ENCODE results near the gene HAND1. TPM values are rescaled to one million over a fixed set of nuclear protein-coding genes. Genes with fewer than 3 reads are reported as not detected.
A peak's percentile ranks its signal among the peaks of the same experiment; 100 is the strongest.

Gene HAND1
- 0.08 TPM for polyA plus RNA-seq (2013, experiment 1 of 2)
- 0.08 TPM for polyA plus RNA-seq (2013, experiment 2 of 2)

DNA sequence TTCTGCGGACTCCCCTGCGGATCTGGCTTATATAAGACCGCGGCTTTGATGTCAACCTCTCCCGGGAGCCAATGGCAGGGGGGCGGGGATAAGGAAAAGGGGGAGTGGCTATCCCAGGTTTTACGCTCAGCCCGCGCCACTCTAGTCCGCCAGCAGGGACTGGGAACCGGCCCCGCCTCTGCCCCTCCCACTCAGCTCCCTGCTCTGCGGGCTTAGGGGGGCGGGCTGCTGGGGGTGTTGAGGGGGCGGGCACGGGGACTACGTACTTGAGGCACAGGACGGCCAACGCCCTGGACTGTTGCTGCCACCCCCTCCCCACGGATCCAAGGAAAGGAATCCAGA lies at the start of gene HAND1:
TSS of gene HAND1 (minus strand) at position 4 of the 342 bp plus-strand sequence. CDS start 219 bp downstream, outside the sequence.
- no peak within 1 kb of the TSS for H3K27ac ChIP-seq (ENCODE audit: low read length, poor library complexity, severe bottlenecking)
- peak within 1 kb of the TSS in 1 of 2 experiments; percentile 63 for H3K4me3 ChIP-seq (ENCODE audit: insufficient read depth in 1 of 2, low read depth in 1 of 2, low read length in 2 of 2)
- 0% methylated on average over 5 of the region's 20 CpGs for WGBS
- no peaks in the 10 kb centered on the region for H3K79me1 ChIP-seq (replicated peaks; ENCODE audit: low read length, poor library complexity, severe bottlenecking)
- DNase-seq: peak; percentile 48
- peak within 1 kb of the TSS in 1 of 2 experiments; percentile 4 for H3K14ac ChIP-seq (ENCODE audit: low read length in 2 of 2)
- H2BK5ac ChIP-seq (ENCODE audit: low read depth, low read length, poor library complexity, severe bottlenecking): no peak within 1 kb of the TSS
- H2BK120ac ChIP-seq (ENCODE audit: low read depth, low read length): no peak within 1 kb of the TSS
- H4K91ac ChIP-seq (ENCODE audit: low read length): no peak within 1 kb of the TSS
- H3K18ac ChIP-seq (ENCODE audit: low read depth in 1 of 2, low read length in 2 of 2): no peak within 1 kb of the TSS
- H3K36me3 ChIP-seq (ENCODE audit: control insufficient read depth in 1 of 2, insufficient read depth in 2 of 2, low read depth in 1 of 2, low read length in 2 of 2): no peaks in the 10 kb centered on the region
- H3K27me3 ChIP-seq (ENCODE audit: control insufficient read depth in 1 of 2, insufficient read depth in 1 of 2, low read length in 2 of 2): peaks cover 100% of the 10 kb centered on the region in 2 experiments
- peaks cover 35% of the 10 kb centered on the region for H3K4me1 ChIP-seq (ENCODE audit: control insufficient read depth, insufficient read depth, low read depth, low read length)
- H4K8ac ChIP-seq (ENCODE audit: low read length): no peak within 1 kb of the TSS
- H3K4ac ChIP-seq (ENCODE audit: low read depth in 1 of 2, low read length in 2 of 2): no peak within 1 kb of the TSS
- H3K9ac ChIP-seq (ENCODE audit: low read length): no peak within 1 kb of the TSS
- peak within 1 kb of the TSS in 1 of 2 experiments; percentile 15 for H2BK12ac ChIP-seq (ENCODE audit: low read length in 2 of 2)
- H3K9me3 ChIP-seq (ENCODE audit: control insufficient read depth, low read length): peaks cover 3% of the 10 kb centered on the region
- peak within 1 kb of the TSS; percentile 57 for H3K4me2 ChIP-seq (ENCODE audit: low read length, poor library complexity, severe bottlenecking)
- no peak within 1 kb of the TSS for H2AK5ac ChIP-seq (ENCODE audit: low read length, severe bottlenecking)
- H2BK15ac ChIP-seq (ENCODE audit: low read depth, poor library complexity, severe bottlenecking): peak within 1 kb of the TSS; percentile 9
- H3K23ac ChIP-seq (ENCODE audit: low read length in 2 of 2): peak within 1 kb of the TSS in 1 of 2 experiments; percentile 97
- H2AFZ ChIP-seq (ENCODE audit: low read depth, low read length): no peak within 1 kb of the TSS

DNA sequence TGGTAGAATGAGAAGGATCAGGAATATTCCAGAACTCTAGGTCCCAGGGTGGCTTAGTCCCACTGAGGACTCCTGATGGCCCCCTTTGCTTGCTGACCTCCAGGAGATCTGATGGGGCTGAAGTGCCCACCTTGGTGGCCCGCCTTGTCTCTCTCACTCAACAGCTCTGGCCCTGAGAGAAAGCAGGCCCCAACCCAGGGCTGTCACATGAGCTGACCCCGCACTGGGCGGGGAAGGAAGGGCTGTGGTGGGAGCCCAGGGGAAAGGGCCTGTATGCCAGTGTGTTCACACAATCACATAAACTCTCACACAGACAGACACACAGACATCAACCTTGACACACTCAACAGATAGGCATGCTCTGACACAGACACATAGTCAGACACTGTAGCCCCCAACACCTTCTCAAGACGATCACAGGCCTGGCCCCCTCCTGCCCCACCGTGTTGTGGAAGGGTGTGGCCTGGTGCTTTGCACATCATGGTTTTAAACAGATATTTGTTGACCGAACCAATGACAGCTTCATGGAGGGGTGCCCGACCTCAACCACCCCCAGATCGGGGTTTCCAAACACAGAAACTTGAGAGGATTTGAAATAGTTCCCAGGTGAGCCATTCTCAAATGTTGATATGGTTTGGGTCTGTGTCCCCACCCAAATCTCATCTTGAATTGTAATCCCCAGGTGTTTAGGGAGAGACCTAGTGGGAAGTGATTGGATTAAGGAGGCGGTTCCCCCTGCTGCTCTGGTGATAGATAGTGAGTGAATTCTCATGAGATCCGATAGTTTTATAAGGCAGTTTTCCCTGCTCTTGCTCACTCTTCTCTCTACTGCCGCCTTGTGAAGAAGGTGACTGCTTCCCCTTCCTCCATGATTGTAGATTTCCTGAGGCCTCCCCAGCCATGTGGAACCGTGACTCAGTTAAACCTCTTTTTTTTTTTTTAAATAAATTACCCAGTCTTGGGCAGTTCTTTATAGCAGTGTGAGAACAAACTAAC lies 48.5 kb upstream of the HAND1 start:
- H3K27ac ChIP-seq (ENCODE audit: low read length, poor library complexity, severe bottlenecking): no peak overlapping the region
- no peak overlapping the region for H3K4me3 ChIP-seq (ENCODE audit: insufficient read depth in 1 of 2, low read depth in 1 of 2, low read length in 2 of 2)
- no peak overlapping the region for H3K4ac ChIP-seq (ENCODE audit: low read depth in 1 of 2, low read length in 2 of 2)
- no peaks in the 10 kb centered on the region for H3K9me3 ChIP-seq (ENCODE audit: control insufficient read depth, low read length)
- no peak overlapping the region for H3K9ac ChIP-seq (ENCODE audit: low read length)
- no peak overlapping the region for H2BK120ac ChIP-seq (ENCODE audit: low read depth, low read length)
- DNase-seq: no peak
- no peak overlapping the region for H2BK5ac ChIP-seq (ENCODE audit: low read depth, low read length, poor library complexity, severe bottlenecking)
- no peak overlapping the region for H3K4me2 ChIP-seq (ENCODE audit: low read length, poor library complexity, severe bottlenecking)
- no peaks in the 10 kb centered on the region for H3K79me1 ChIP-seq (replicated peaks; ENCODE audit: low read length, poor library complexity, severe bottlenecking)
- no peak overlapping the region for H2AK5ac ChIP-seq (ENCODE audit: low read length, severe bottlenecking)
- no peak overlapping the region for H3K14ac ChIP-seq (ENCODE audit: low read length in 2 of 2)
- H4K91ac ChIP-seq (ENCODE audit: low read length): no peak overlapping the region
- peaks cover 43 to 59% of the 10 kb centered on the region in 2 experiments for H3K27me3 ChIP-seq (ENCODE audit: control insufficient read depth in 1 of 2, insufficient read depth in 1 of 2, low read length in 2 of 2)
- H3K23ac ChIP-seq (ENCODE audit: low read length in 2 of 2): no peak overlapping the region
- WGBS: 73% methylated on average over 10 of the region's 12 CpGs
- H4K8ac ChIP-seq (ENCODE audit: low read length): peak overlapping the region; percentile 45
- H3K18ac ChIP-seq (ENCODE audit: low read depth in 1 of 2, low read length in 2 of 2): peak overlapping the region in 1 of 2 experiments; percentile 34
- H3K4me1 ChIP-seq (ENCODE audit: control insufficient read depth, insufficient read depth, low read depth, low read length): no peaks in the 10 kb centered on the region
- H2BK15ac ChIP-seq (ENCODE audit: low read depth, poor library complexity, severe bottlenecking): no peak overlapping the region
- no peak overlapping the region for H2AFZ ChIP-seq (ENCODE audit: low read depth, low read length)
- H3K36me3 ChIP-seq (ENCODE audit: control insufficient read depth in 1 of 2, insufficient read depth in 2 of 2, low read depth in 1 of 2, low read length in 2 of 2): no peaks in the 10 kb centered on the region
- no peak overlapping the region for H2BK12ac ChIP-seq (ENCODE audit: low read length in 2 of 2)

- no peak overlapping the region for H4K91ac ChIP-seq (ENCODE audit: low read length)
- no peak overlapping the region for H3K4me2 ChIP-seq (ENCODE audit: low read length, poor library complexity, severe bottlenecking)
- no peaks in the 10 kb centered on the region for H3K79me1 ChIP-seq (replicated peaks; ENCODE audit: low read length, poor library complexity, severe bottlenecking)
- H2BK120ac ChIP-seq (ENCODE audit: low read depth, low read length): no peak overlapping the region
- H2BK12ac ChIP-seq (ENCODE audit: low read length in 2 of 2): no peak overlapping the region
- no peak overlapping the region for H3K9ac ChIP-seq (ENCODE audit: low read length)
- H3K27me3 ChIP-seq (ENCODE audit: control insufficient read depth in 1 of 2, insufficient read depth in 1 of 2, low read length in 2 of 2): peaks cover 50 to 69% of the 10 kb centered on the region in 2 experiments
- H3K18ac ChIP-seq (ENCODE audit: low read depth in 1 of 2, low read length in 2 of 2): no peak overlapping the region
- no peaks in the 10 kb centered on the region for H3K9me3 ChIP-seq (ENCODE audit: control insufficient read depth, low read length)
- H3K23ac ChIP-seq (ENCODE audit: low read length in 2 of 2): no peak overlapping the region
- no peak overlapping the region for H2AFZ ChIP-seq (ENCODE audit: low read depth, low read length)
- H3K27ac ChIP-seq (ENCODE audit: low read length, poor library complexity, severe bottlenecking): no peak overlapping the region
- H3K14ac ChIP-seq (ENCODE audit: low read length in 2 of 2): no peak overlapping the region
- H2BK5ac ChIP-seq (ENCODE audit: low read depth, low read length, poor library complexity, severe bottlenecking): no peak overlapping the region
- no peaks in the 10 kb centered on the region for H3K36me3 ChIP-seq (ENCODE audit: control insufficient read depth in 1 of 2, insufficient read depth in 2 of 2, low read depth in 1 of 2, low read length in 2 of 2)
- H3K4me1 ChIP-seq (ENCODE audit: control insufficient read depth, insufficient read depth, low read depth, low read length): peaks cover 2% of the 10 kb centered on the region
- H3K4me3 ChIP-seq (ENCODE audit: insufficient read depth in 1 of 2, low read depth in 1 of 2, low read length in 2 of 2): no peak overlapping the region
- no peak for DNase-seq
- 36% methylated on average over 1 of the region's 2 CpGs for WGBS
- H3K4ac ChIP-seq (ENCODE audit: low read depth in 1 of 2, low read length in 2 of 2): no peak overlapping the region
- H2BK15ac ChIP-seq (ENCODE audit: low read depth, poor library complexity, severe bottlenecking): no peak overlapping the region
- H4K8ac ChIP-seq (ENCODE audit: low read length): no peak overlapping the region
- no peak overlapping the region for H2AK5ac ChIP-seq (ENCODE audit: low read length, severe bottlenecking)
Measured at GRCh38 chr5:154524859-154525258, 46.8 kb upstream of the HAND1 start.

GRCh38 chr5:154524181-154524580 lies 46.2 kb upstream of the HAND1 start:
- 48% methylated on average over 4 of the region's 4 CpGs for WGBS
- no peaks in the 10 kb centered on the region for H3K9me3 ChIP-seq (ENCODE audit: control insufficient read depth, low read length)
- H3K27me3 ChIP-seq (ENCODE audit: control insufficient read depth in 1 of 2, insufficient read depth in 1 of 2, low read length in 2 of 2): peaks cover 53 to 74% of the 10 kb centered on the region in 2 experiments

More at GRCh38 chr5:154524181-154524580, 46.2 kb upstream of the HAND1 start:
- Histone ChIP-seq H3K36me3 (ENCODE audit: control insufficient read depth in 1 of 2, insufficient read depth in 2 of 2, low read depth in 1 of 2, low read length in 2 of 2) (peaks cover 0 to 1% of the 10 kb centered on the region in 2 experiments), H3K4me2 (ENCODE audit: low read length, poor library complexity, severe bottlenecking) (no peak overlapping the region), H3K23ac (ENCODE audit: low read length in 2 of 2) (no peak overlapping the region), H3K14ac (ENCODE audit: low read length in 2 of 2) (no peak overlapping the region), H3K18ac (ENCODE audit: low read depth in 1 of 2, low read length in 2 of 2) (peak overlapping the region in 1 of 2 experiments; percentile 61), H2BK5ac (ENCODE audit: low read depth, low read length, poor library complexity, severe bottlenecking) (no peak overlapping the region), H3K27ac (ENCODE audit: low read length, poor library complexity, severe bottlenecking) (no peak overlapping the region), H2BK12ac (ENCODE audit: low read length in 2 of 2) (peak overlapping the region in 1 of 2 experiments; percentile 57), H4K91ac (ENCODE audit: low read length) (no peak overlapping the region), H3K9ac (ENCODE audit: low read length) (no peak overlapping the region), H2BK120ac (ENCODE audit: low read depth, low read length) (no peak overlapping the region), H2BK15ac (ENCODE audit: low read depth, poor library complexity, severe bottlenecking) (no peak overlapping the region), H3K4me1 (ENCODE audit: control insufficient read depth, insufficient read depth, low read depth, low read length) (peaks cover 4% of the 10 kb centered on the region), H2AK5ac (ENCODE audit: low read length, severe bottlenecking) (no peak overlapping the region), H3K4me3 (ENCODE audit: insufficient read depth in 1 of 2, low read depth in 1 of 2, low read length in 2 of 2) (no peak overlapping the region), H3K4ac (ENCODE audit: low read depth in 1 of 2, low read length in 2 of 2) (no peak overlapping the region), H3K79me1 (replicated peaks; ENCODE audit: low read length, poor library complexity, severe bottlenecking) (no peaks in the 10 kb centered on the region), H4K8ac (ENCODE audit: low read length) (no peak overlapping the region), H2AFZ (ENCODE audit: low read depth, low read length) (no peak overlapping the region)
- no peak for DNase-seq

All from mesenchymal stem cell (in vitro differentiated cells and primary cell).